ENCODE results near the gene PDIA6.
A peak's percentile ranks its signal among the peaks of the same experiment; 100 is the strongest.

The PDIA6 gene

GRCh38 chr2:10764096-10764785 lies 48.3 kb downstream of the PDIA6 start:
- DNase-seq (ENCODE audit: low read depth), result no peak
- H3K4me3 ChIP-seq (ENCODE audit: low read depth, low read length), result no peak overlapping the region
- TF ChIP-seq MYC (IDR thresholded peaks at IDR 0.05; ENCODE audit: low read depth, low read length) (no peak), POLR2A (IDR thresholded peaks at IDR 0.05; ENCODE audit: extremely low read depth, insufficient read length) (no peak), MAX (IDR thresholded peaks at IDR 0.05; ENCODE audit: low read depth, low read length) (no peak), CTCF (IDR thresholded peaks at IDR 0.05; ENCODE audit: low read depth, low read length) (no peak)

GRCh38 chr2:10763461-10763800 lies 49.2 kb downstream of the PDIA6 start:
- TF ChIP-seq CTCF (IDR thresholded peaks at IDR 0.05; ENCODE audit: low read depth, low read length), result no peak
- TF ChIP-seq POLR2A (IDR thresholded peaks at IDR 0.05; ENCODE audit: extremely low read depth, insufficient read length), result no peak
- TF ChIP-seq MAX (IDR thresholded peaks at IDR 0.05; ENCODE audit: low read depth, low read length), result no peak
- no peak for TF ChIP-seq MYC (IDR thresholded peaks at IDR 0.05; ENCODE audit: low read depth, low read length)
- no peak for DNase-seq (ENCODE audit: low read depth)
- no peak overlapping the region for H3K4me3 ChIP-seq (ENCODE audit: low read depth, low read length)

- TF ChIP-seq POLR2A (IDR thresholded peaks at IDR 0.05; ENCODE audit: extremely low read depth, insufficient read length), result no peak
- TF ChIP-seq CTCF (IDR thresholded peaks at IDR 0.05; ENCODE audit: low read depth, low read length), result no peak
- no peak for TF ChIP-seq MYC (IDR thresholded peaks at IDR 0.05; ENCODE audit: low read depth, low read length)
- TF ChIP-seq MAX (IDR thresholded peaks at IDR 0.05; ENCODE audit: low read depth, low read length), result no peak
- DNase-seq (ENCODE audit: low read depth), result peak; percentile 80
- no peak overlapping the region for H3K4me3 ChIP-seq (ENCODE audit: low read depth, low read length)
Observed at GRCh38 chr2:10762651-10763460, 49.7 kb downstream of the PDIA6 start.

GRCh38 chr2:10761591-10761990 lies 51.0 kb downstream of the PDIA6 start:
- H3K4me3 ChIP-seq (ENCODE audit: low read depth, low read length), result no peak overlapping the region
- TF ChIP-seq MAX (IDR thresholded peaks at IDR 0.05; ENCODE audit: low read depth, low read length), result no peak
- no peak for TF ChIP-seq MYC (IDR thresholded peaks at IDR 0.05; ENCODE audit: low read depth, low read length)
- TF ChIP-seq POLR2A (IDR thresholded peaks at IDR 0.05; ENCODE audit: extremely low read depth, insufficient read length), result no peak
- TF ChIP-seq CTCF (IDR thresholded peaks at IDR 0.05; ENCODE audit: low read depth, low read length), result no peak
- no peak for DNase-seq (ENCODE audit: low read depth)

- no peak for DNase-seq (ENCODE audit: low read depth)
- H3K4me3 ChIP-seq (ENCODE audit: low read depth, low read length), result no peak overlapping the region
- TF ChIP-seq MYC (IDR thresholded peaks at IDR 0.05; ENCODE audit: low read depth, low read length) (no peak), POLR2A (IDR thresholded peaks at IDR 0.05; ENCODE audit: extremely low read depth, insufficient read length) (no peak), MAX (IDR thresholded peaks at IDR 0.05; ENCODE audit: low read depth, low read length) (no peak), CTCF (IDR thresholded peaks at IDR 0.05; ENCODE audit: low read depth, low read length) (no peak)
Observed at GRCh38 chr2:10760794-10761504, 51.6 kb downstream of the PDIA6 start.
